ENCODE results near the gene TARS2.

The TARS2 gene

DNA sequence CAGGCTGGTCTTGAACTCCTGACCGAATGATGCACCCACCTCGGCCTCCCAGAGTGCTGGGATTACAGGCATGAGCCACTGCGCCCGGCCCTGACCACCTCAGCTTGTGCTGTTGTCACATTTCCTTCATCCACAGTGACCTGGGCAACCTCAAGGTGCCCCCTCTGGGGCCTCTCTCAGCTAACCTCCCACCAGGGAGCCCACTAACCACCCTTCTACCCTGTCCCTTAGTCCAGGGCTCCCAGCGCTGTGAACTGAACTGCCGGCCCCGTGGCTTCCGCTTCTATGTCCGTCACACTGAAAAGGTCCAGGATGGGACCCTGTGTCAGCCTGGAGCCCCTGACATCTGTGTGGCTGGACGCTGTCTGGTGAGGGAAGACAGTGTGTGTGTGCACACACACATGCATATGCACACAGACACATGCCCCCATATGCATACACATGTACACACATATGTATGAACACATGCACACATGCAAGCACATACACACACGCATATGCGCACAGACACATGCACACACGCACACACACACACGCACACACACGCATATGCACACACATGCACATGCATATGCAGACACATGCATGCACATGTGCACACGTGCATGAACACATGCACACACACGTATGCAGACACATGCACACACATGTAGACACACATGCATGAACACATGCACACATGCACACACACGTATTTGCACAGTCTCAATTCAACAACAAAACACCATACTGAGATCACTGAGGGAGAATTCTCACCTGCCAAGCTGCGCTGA lies 68.2 kb downstream of the TARS2 start:
- no peak for DNase-seq (ENCODE audit: low read depth)

DNA sequence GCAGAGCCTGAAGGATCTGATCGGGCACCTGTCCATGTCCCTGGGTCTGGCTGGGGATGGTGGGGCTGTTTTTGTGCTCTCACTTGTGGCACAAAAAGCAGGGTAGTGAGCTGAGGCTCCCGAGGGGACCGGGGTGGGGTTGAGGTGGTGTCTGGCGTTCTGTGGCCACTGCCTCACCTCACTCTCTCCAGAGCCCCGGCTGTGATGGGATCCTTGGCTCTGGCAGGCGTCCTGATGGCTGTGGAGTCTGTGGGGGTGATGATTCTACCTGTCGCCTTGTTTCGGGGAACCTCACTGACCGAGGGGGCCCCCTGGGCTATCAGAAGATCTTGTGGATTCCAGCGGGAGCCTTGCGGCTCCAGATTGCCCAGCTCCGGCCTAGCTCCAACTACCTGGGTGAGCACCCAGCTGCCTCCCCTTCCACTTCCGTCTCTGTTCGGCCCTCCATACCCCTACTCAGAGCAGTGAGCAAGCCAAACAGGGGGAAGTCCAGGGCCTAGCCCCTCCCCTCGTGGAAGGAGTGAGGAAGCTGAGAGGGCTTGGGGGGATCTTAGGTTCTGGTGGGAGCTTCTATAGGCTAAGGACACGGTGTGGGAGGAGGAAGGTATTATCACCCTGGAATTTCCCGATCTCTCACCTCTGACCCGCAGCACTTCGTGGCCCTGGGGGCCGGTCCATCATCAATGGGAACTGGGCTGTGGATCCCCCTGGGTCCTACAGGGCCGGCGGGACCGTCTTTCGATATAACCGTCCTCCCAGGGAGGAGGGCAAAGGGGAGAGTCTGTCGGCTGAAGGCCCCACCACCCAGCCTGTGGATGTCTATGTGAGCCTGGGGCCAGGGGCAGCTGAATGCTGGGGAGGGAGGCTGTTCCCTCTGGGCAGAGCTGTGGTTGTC lies 69.0 kb downstream of the TARS2 start:
- DNase-seq (ENCODE audit: low read depth) = no peak

DNA sequence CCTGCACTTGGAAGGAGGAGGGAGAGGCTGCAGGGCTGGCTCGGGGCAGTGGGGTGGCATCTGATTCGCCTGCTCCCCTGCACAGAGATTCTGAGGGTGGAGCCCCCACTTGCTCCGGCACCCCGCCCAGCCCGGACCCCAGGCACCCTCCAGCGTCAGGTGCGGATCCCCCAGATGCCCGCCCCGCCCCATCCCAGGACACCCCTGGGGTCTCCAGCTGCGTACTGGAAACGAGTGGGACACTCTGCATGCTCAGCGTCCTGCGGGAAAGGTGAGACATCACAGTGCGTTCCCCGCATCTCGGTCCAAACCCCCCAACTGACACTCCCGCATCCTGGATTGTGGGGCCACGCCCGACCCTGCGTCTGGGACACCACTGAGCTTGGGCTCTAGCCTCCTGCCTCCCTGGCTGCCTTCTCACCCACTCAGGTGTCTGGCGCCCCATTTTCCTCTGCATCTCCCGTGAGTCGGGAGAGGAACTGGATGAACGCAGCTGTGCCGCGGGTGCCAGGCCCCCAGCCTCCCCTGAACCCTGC lies 69.9 kb downstream of the TARS2 start:
- no peak for DNase-seq (ENCODE audit: low read depth)

Data from activated T-helper 1 cell treated with Interleukin-2 at 50 U/mL for 16 hours (primary cell).